HCT116 (cell line): Measurements from ENCODE around the gene RBM38. TPM values are rescaled to one million over a fixed set of nuclear protein-coding genes. Genes with fewer than 3 reads are reported as not detected.
"Not testable (repeated sequence)": the region's sequence is repeated elsewhere in the genome, so short reads cannot be mapped to it uniquely, and the experiment has no call there.

Experiments used
- ATAC-seq: fragments of 200-7000 bp; cut with Tn5 transposase; 2 replicates; pipeline ENCODE4 v1.9.1; 2020; ENCODE audit warnings: mild to moderate bottlenecking, moderate library complexity
- BruUV-seq: library from RNA; stranded (reverse); fragments of 400-500 nt; replicated peaks from 2 replicates; lab custom pipeline; 2021; lab: Mats Ljungman, UMichigan
- CTCF ChIA-PET: fragments of 300-600 bp; sonication (Branson Sonifier 250); formaldehyde crosslinking; loops from one replicate; lab custom pipeline; 2021; ENCODE audit warnings: antibody characterized with exemption; lab: Charles Lee
- POLR2A ChIA-PET: fragments of 300-600, 350-600 bp; sonication (Branson Sonifier 250); formaldehyde crosslinking; loops from one replicate; lab custom pipeline; 2021; ENCODE audit warnings: antibody characterized with exemption; lab: Charles Lee
- RAD21 ChIA-PET, 2 experiments: fragments of 300-600 bp; sonication (Branson Sonifier 250); formaldehyde crosslinking; loops; one replicate each; lab custom pipeline; 2023; ENCODE audit warnings: low total read pairs in 2 of 2; ENCODE audit not compliant: uncharacterized antibody in 2 of 2, unreplicated experiment in 2 of 2, low non-redundant PET in 1 of 2; lab: Charles Lee
- DNase-seq: peaks from one replicate; pipeline ENCODE4 v3.0.0-alpha.2; 2010; ENCODE audit warnings: low read depth, low spot score
- H2AFZ ChIP-seq: fragments of 200-600 bp; shearing (Covaris generic), sonication (generic); 2 replicates; pipeline ENCODE4 v1.6.1; 2017; ENCODE audit warnings: low read depth, mixed run types, mixed read lengths, antibody characterized with exemption, low read length; ENCODE audit not compliant: poor library complexity, severe bottlenecking
- H3K27ac ChIP-seq: 2 replicates; pipeline ENCODE4 v1.5.1; 2012; ENCODE audit warnings: low read depth, low read length
- H3K27me3 ChIP-seq: fragments of 200-600 bp; sonication (generic); 2 replicates; pipeline ENCODE4 v1.6.1; 2016; ENCODE audit warnings: mixed run types, low read length, mixed read lengths; ENCODE audit not compliant: insufficient read depth
- H3K36me3 ChIP-seq, 2 experiments: fragments of 200-500 bp in 1 of 2; fragments of 200-600 bp in 1 of 2; sonication (Bioruptor generic) in 1 of 2; sonication (generic) in 1 of 2; 2 replicates each; pipeline versions ENCODE4 v1.5.1 to v1.6.1; 2014 to 2016; ENCODE audit warnings: low read length in 2 of 2, inconsistent platforms in 1 of 2, mixed read lengths in 1 of 2, mixed run types in 1 of 2; ENCODE audit not compliant: insufficient read depth in 2 of 2, control insufficient read depth in 1 of 2
- H3K4me1 ChIP-seq, 2 experiments: fragments of 200-600 bp in 1 of 2; sonication (generic) in 1 of 2; 2 replicates each; pipeline versions ENCODE4 v1.5.1 to v1.6.1; 2012 to 2017; ENCODE audit warnings: low read length in 2 of 2, inconsistent platforms in 1 of 2, mild to moderate bottlenecking in 1 of 2, mixed read lengths in 1 of 2, mixed run types in 1 of 2, moderate library complexity in 1 of 2; ENCODE audit not compliant: insufficient read depth in 2 of 2, control insufficient read depth in 1 of 2
- H3K4me2 ChIP-seq: fragments of 200-600 bp; sonication (generic); 2 replicates; pipeline ENCODE4 v1.6.1; 2017; ENCODE audit warnings: mixed run types, low read length, mixed read lengths
- H3K4me3 ChIP-seq, 2 experiments: fragments of 200-600 bp in 1 of 2; sonication (generic) in 1 of 2; replicated peaks in 1 of 2; 2 replicates each; pipeline ENCODE4 v1.5.1; 2011 to 2016; ENCODE audit warnings: low read length in 2 of 2, control low read depth in 1 of 2, low read depth in 1 of 2, mild to moderate bottlenecking in 1 of 2, mixed read lengths in 1 of 2, mixed run types in 1 of 2
- H3K79me2 ChIP-seq: fragments of 200-600 bp; sonication (generic); 2 replicates; pipeline ENCODE4 v1.6.1; 2017; ENCODE audit warnings: mild to moderate bottlenecking, mixed run types, low read length, moderate library complexity, mixed read lengths; ENCODE audit not compliant: insufficient read depth
- H3K9ac ChIP-seq: fragments of 200-600 bp; sonication (generic); 2 replicates; pipeline ENCODE4 v1.6.1; 2016; ENCODE audit warnings: low read length, mixed read lengths
- H3K9me2 ChIP-seq: fragments of 200-600 bp; sonication (generic), shearing (Covaris generic); 2 replicates; pipeline ENCODE4 v1.6.1; 2017; ENCODE audit warnings: mixed run types, mild to moderate bottlenecking, moderate library complexity; ENCODE audit not compliant: insufficient read depth
- H3K9me3 ChIP-seq, 2 experiments: fragments of 200-500 bp in 1 of 2; fragments of 200-600 bp in 1 of 2; sonication (Bioruptor generic) in 1 of 2; sonication (generic) in 1 of 2; 2 replicates each; pipeline ENCODE4 v1.6.1; 2014 to 2017; ENCODE audit warnings: low read length in 2 of 2, mixed read lengths in 2 of 2, inconsistent platforms in 1 of 2, low read depth in 1 of 2, mild to moderate bottlenecking in 1 of 2, mixed run types in 1 of 2, moderate library complexity in 1 of 2; ENCODE audit not compliant: control insufficient read depth in 1 of 2, insufficient read depth in 1 of 2
- H4K20me1 ChIP-seq: fragments of 200-600 bp; sonication (generic), shearing (Covaris generic); 2 replicates; pipeline ENCODE4 v1.6.1; 2017; ENCODE audit warnings: mixed run types, mild to moderate bottlenecking, moderate library complexity; ENCODE audit not compliant: insufficient read depth
- CBX3 ChIP-seq: IDR thresholded peaks from 2 replicates; pipeline ENCODE4 v1.6.1; 2012; ENCODE audit warnings: low read depth
- FOSL1 ChIP-seq: IDR thresholded peaks from 2 replicates; pipeline ENCODE4 v1.6.1; 2012; ENCODE audit warnings: low read depth
- RAD21 ChIP-seq: IDR thresholded peaks from 2 replicates; pipeline ENCODE4 v1.6.1; 2012; ENCODE audit warnings: low read depth, mild to moderate bottlenecking
- SP1 ChIP-seq: IDR thresholded peaks from 2 replicates; pipeline ENCODE4 v1.6.1; 2012; ENCODE audit warnings: low read depth
- SRF ChIP-seq: IDR thresholded peaks from 2 replicates; pipeline ENCODE4 v1.6.1; 2012; ENCODE audit warnings: low read depth
- ZBTB33 ChIP-seq: IDR thresholded peaks from 2 replicates; pipeline ENCODE4 v1.6.1; 2011; ENCODE audit warnings: mild to moderate bottlenecking, low read length, moderate library complexity; ENCODE audit not compliant: insufficient replicate concordance; ENCODE audit errors: extremely low read depth
- ZFX ChIP-seq: fragments of 450-650 bp; IDR thresholded peaks from 2 replicates; pipeline ENCODE4 v1.6.1; 2017
- intact Hi-C: fragments of 100-400 bp; cut with micrococcal nuclease; formaldehyde crosslinking; loops from 2 replicates; pipeline ENCODE4 v1.10.0; 2022
- total RNA-seq: library from RNA; stranded (reverse); gene quantifications from one replicate; pipeline ENCODE4 v1.2.1, GENCODE V29; 2021; ENCODE audit not compliant: unreplicated experiment

The RBM38 gene
- total RNA-seq, 1 experiment from 2014 or later: 36.2 TPM

DNA sequence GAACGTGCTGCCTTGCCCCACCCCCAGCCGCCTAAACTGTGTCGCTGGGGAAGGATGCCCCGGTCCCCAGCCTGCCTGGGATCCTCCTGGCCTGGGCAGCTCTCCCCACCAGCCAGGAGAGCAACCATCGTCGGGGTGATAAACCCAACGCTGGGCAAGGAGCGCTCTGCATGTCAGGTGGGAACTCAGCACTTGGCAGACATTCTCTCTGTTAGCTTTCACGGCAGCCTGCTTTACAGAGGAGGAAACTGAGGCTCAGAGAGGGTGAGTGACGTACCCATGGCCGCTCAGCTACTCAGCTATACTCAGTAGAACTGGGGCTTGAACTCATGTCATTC is 37.9 kb downstream of the RBM38 start:
- ChIA-PET RAD21 (no interaction called here), CTCF (no interaction called here), POLR2A (no interaction called here)
- H3K4me2 ChIP-seq: no peak overlapping the region
- ATAC-seq (no peak), DNase-seq (no peak)
- peaks cover 25 to 41% of the 10 kb centered on the region in 2 experiments for H3K4me1 ChIP-seq
- no peaks in the 10 kb centered on the region for H4K20me1 ChIP-seq
- no peak overlapping the region for H3K27ac ChIP-seq
- H3K79me2 ChIP-seq: no peaks in the 10 kb centered on the region
- no peaks in the 10 kb centered on the region for H3K9me3 ChIP-seq
- intact Hi-C loops: no loop called here
- H3K27me3 ChIP-seq: no peaks in the 10 kb centered on the region
- no peak overlapping the region for H3K4me3 ChIP-seq
- TF ChIP-seq CBX3 (no peak), ZFX (no peak), FOSL1 (no peak), RAD21 (no peak), ZBTB33 (no peak), SP1 (no peak), SRF (no peak)
- no peaks in the 10 kb centered on the region for H3K9me2 ChIP-seq
- no peak overlapping the region for H3K9ac ChIP-seq
- no TSS peak for BruUV-seq
- H3K36me3 ChIP-seq: no peaks in the 10 kb centered on the region
- no peak overlapping the region for H2AFZ ChIP-seq

DNA sequence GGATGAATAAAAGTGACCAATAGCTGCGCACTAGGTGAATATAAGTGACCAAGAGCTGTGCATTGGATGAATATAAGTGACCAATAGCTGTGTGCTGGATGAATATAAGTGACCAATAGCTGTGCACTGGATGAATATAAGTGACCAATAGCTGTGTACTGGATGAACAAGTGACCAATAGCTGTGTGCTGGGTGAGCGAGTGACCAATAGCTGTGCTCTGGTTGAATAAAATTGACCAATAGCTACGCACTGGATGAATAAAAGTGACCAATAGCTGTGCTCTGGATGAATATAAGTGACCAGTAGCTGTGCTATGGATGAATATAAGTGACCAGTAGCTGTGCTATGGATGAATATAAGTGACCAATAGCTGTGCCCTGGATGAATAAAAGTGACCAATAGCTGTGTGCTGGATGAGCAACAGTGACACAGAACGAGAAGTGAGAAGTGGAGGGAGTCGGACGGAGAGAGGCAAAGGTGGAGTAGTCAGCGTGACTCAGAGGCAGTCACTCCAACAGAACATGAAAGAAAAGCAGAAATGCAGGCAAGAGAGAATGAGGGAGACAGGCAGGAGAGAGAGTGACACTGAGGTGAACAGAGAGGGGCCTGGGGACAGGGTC is 38.5 kb downstream of the RBM38 start:
- Histone ChIP-seq H3K9ac (no peak overlapping the region), H3K9me2 (no peaks in the 10 kb centered on the region), H3K9me3 (no peaks in the 10 kb centered on the region), H2AFZ (no peak overlapping the region), H3K27ac (no peak overlapping the region), H3K27me3 (no peaks in the 10 kb centered on the region), H3K4me3 (no peak overlapping the region), H3K4me1 (peaks cover 30 to 46% of the 10 kb centered on the region in 2 experiments), H4K20me1 (no peaks in the 10 kb centered on the region), H3K4me2 (peak overlapping the region; percentile 7; the same call in 1 of the 2 replicates), H3K79me2 (no peaks in the 10 kb centered on the region), H3K36me3 (no peaks in the 10 kb centered on the region)
- ChIA-PET RAD21 (no interaction called here), CTCF (no interaction called here), POLR2A (no interaction called here)
- intact Hi-C loops: no loop called here
- TF ChIP-seq ZBTB33 (no peak), SP1 (peak; percentile 28; the same call in 1 of the 2 replicates)
- ATAC-seq (peak; percentile 29), DNase-seq (peak; percentile 23)
- no TSS peak for BruUV-seq

DNA sequence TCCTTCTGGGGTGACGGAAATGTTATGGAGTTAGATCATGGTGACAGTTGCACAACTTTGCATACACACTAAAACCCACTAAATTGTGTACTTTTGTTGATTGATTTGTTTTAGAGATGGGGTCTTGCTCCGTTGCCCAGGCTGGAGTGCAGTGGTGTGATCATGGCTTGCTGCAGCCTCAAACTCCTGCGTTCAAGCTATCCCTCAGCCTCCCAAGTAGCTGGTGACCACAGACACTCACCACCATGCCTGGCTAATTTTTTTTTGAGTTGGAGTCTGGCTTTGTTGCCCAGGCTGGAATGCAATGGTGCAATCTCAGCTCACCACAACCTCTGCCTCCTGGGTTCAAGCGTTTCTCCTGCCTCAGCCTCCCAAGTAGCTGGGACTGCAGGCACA is 39.0 kb downstream of the RBM38 start:
- H3K4me3 ChIP-seq, ATAC-seq, DNase-seq, BruUV-seq, H3K9me2 ChIP-seq, H3K79me2 ChIP-seq, H3K9me3 ChIP-seq, H3K27ac ChIP-seq, H3K9ac ChIP-seq, CTCF ChIA-PET, H3K27me3 ChIP-seq, H2AFZ ChIP-seq, intact Hi-C loops, POLR2A ChIA-PET, H4K20me1 ChIP-seq, RAD21 ChIA-PET, H3K36me3 ChIP-seq: not testable (repeated sequence)
- peak overlapping the region; percentile 7; the same call in 1 of the 2 replicates for H3K4me2 ChIP-seq
- H3K4me1 ChIP-seq: peaks cover 31 to 47% of the 10 kb centered on the region in 2 experiments
